Measurements from ENCODE around the gene FEZ2.

FEZ2 gene

DNA sequence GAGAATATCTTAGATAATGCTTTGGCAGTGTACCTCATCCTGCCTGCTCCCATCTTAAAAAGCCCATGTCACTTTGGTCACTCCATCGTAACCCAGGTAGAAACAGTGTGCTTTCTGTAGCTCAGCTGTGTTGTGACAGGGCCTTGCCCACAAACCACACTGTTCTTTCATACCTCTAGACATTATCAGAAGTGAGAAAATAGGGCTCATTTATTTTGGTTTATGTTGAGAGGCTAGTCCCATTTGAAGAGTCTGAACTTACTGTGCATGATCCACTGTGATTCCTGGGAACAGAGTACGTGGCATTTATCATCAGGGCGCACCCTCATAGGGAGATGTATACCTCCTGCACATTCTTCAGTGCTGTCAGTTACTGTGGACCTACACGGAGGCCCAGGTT is 69.7 kb downstream of the FEZ2 start:
- no peak for DNase-seq

- DNase-seq, result no peak
These were observed 71.7 kb downstream of the FEZ2 start for GRCh38 chr2:36526226-36526625.

GRCh38 chr2:36525245-36525644 is 72.7 kb downstream of the FEZ2 start:
- no peak for DNase-seq

GRCh38 chr2:36523153-36523552 is 74.8 kb downstream of the FEZ2 start:
- DNase-seq, result no peak

DNA sequence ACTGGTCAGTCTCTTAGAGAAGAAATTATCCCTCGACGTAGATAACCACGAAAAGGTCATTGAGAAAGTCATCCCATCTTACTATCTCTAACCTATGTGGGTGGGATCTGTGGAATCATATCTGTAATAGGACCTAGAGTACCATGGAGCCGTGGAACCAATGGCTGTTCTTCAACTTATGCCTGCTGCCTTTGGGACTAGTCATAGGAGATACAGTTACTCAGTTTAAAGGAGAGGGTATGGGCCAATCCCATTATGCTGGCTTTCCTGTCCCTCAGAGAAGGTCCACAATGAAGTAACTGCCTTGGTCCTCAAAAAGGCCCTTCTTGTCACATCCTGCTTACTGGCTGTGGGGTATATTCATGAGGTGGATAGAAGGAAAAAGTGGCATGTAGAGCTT is 77.5 kb downstream of the FEZ2 start:
- no peak for DNase-seq

GRCh38 chr2:36516136-36516870 is 81.7 kb downstream of the FEZ2 start:
- no peak for DNase-seq

GRCh38 chr2:36515538-36515937 is 82.4 kb downstream of the FEZ2 start:
- no peak for DNase-seq

DNA sequence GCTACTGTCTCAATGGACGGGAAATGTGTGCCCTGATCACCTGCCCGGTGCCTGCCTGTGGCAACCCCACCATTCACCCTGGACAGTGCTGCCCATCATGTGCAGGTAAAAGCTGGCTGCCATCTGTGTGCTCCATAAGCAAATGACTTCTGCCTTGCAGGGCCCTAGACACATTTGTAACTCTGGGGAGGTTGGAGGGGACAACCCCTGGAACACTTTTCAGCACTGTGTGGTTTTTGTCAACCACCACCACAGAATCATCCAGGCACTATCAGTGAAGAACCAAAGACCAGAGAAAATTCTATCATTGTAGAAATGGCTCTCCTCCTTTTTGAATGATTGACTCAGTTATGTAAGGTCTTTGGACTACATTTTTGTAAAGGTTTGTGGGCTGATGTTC is 84.3 kb downstream of the FEZ2 start:
- DNase-seq, result no peak

- DNase-seq, result no peak
These were observed 85.3 kb downstream of the FEZ2 start for GRCh38 chr2:36512705-36513104.

GRCh38 chr2:36511858-36512603 is 85.9 kb downstream of the FEZ2 start:
- DNase-seq, result no peak

GRCh38 chr2:36509075-36509474 is 88.9 kb downstream of the FEZ2 start:
- DNase-seq, result no peak

- DNase-seq, result peak; percentile 31 to 36
These were observed 90.6 kb downstream of the FEZ2 start for GRCh38 chr2:36507408-36507812.
